Right atrium auricular region (tissue), 2 donors: ENCODE results near the gene POLG. TPM values are rescaled to one million over a fixed set of nuclear protein-coding genes. Genes with fewer than 3 reads are reported as not detected.

Experiments used
- DNase-seq: peaks from one replicate; pipeline ENCODE4 v3.0.0-alpha.2; 2019; ENCODE audit warnings: low spot score
- H3K27ac ChIP-seq, 2 donors: fragments of 200-600 bp; sonication (generic); 1 replicate in 1 of 2; 2 replicates in 1 of 2; pipeline ENCODE4 v1.5.1; 2016 to 2019
- H3K27me3 ChIP-seq, 2 donors: fragments of 200-600 bp; sonication (generic); one replicate each; pipeline versions ENCODE4 v1.5.1 to v1.6.0; 2017 to 2019
- H3K36me3 ChIP-seq: fragments of 200-600 bp; sonication (generic); one replicate; pipeline ENCODE4 v1.5.1; 2016
- H3K4me1 ChIP-seq, 2 donors: fragments of 200-600 bp; sonication (generic); one replicate each; pipeline versions ENCODE4 v1.5.1 to v1.6.0; 2017 to 2019
- H3K4me3 ChIP-seq, 2 donors: fragments of 200-600 bp; sonication (generic); 1 replicate in 1 of 2; 2 replicates in 1 of 2; pipeline ENCODE4 v1.5.1; 2017 to 2019; ENCODE audit warnings: mild to moderate bottlenecking in 1 of 2, moderate library complexity in 1 of 2
- H3K9me3 ChIP-seq, 2 donors: fragments of 200-600 bp; sonication (generic); one replicate each; pipeline ENCODE4 v1.5.1; 2019
- total RNA-seq, 2 donors: library from RNA; depleted of rRNA; stranded (reverse); fragments of >200 nt; gene quantifications; one replicate each; pipeline ENCODE4 v1.1.0, GENCODE V29; 2016
- TF ChIP-seq, protein P1 (sequence below), 2 donors: fragments of 200-600 bp; sonication (generic); IDR thresholded peaks; one replicate each; pipeline ENCODE4 v1.5.1; 2019; ENCODE audit warnings: antibody characterized with exemption in 2 of 2

The POLG gene
- total RNA-seq, 2 donors from 2014 or later: 36.0 to 37.9 TPM

DNA sequence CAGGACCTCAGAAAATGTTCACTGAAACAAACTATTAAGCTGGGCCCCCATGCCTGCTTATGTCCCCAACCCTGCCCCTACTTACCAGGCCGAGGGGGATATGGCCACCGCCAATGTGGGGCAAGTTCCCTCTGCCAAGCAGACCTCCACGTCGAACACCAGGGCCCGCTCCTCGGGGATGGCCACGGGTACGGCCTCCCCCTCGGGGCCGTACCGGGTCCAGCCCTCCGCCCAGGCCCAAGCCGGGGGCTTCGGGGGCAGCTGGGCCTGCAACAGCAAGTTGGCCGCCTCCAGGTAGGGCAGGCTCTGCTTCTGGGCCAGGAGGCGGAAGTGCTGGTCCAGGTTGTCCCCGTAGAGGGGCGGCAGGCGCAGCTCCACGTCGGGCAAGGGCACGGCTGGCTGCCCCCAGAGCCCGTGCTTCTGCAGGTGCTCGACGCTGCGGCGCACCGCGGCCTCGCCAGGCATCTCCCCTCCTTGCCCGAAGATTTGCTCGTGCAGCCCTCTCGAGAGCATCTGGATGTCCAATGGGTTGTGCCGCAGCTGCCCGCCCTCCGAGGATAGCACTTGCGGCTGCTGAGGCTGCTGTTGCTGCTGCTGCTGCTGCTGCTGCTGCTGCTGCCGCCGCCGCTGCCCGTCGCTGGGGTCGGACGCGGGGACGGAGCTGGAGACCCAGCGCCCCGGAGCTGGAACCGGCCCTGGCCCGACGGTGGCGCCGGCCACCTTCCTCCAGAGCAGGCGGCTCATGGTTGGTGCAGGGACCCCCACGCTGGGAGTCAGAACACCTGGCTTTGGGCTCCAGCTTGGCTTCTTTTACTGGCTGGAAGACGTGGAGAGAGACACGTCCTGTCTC lies 1.4 kb downstream of the POLG start:
- TF ChIP-seq, protein P1, sequence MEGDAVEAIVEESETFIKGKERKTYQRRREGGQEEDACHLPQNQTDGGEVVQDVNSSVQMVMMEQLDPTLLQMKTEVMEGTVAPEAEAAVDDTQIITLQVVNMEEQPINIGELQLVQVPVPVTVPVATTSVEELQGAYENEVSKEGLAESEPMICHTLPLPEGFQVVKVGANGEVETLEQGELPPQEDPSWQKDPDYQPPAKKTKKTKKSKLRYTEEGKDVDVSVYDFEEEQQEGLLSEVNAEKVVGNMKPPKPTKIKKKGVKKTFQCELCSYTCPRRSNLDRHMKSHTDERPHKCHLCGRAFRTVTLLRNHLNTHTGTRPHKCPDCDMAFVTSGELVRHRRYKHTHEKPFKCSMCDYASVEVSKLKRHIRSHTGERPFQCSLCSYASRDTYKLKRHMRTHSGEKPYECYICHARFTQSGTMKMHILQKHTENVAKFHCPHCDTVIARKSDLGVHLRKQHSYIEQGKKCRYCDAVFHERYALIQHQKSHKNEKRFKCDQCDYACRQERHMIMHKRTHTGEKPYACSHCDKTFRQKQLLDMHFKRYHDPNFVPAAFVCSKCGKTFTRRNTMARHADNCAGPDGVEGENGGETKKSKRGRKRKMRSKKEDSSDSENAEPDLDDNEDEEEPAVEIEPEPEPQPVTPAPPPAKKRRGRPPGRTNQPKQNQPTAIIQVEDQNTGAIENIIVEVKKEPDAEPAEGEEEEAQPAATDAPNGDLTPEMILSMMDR (IDR thresholded peaks at IDR 0.05): no peak
- DNase-seq: no peak
- no peaks in the 10 kb centered on the region for H3K27me3 ChIP-seq
- peak overlapping the region in 1 of 2 donors; percentile 91 for H3K27ac ChIP-seq
- H3K4me1 ChIP-seq: peaks cover 0 to 61% of the 10 kb centered on the region in 2 donors
- H3K9me3 ChIP-seq: no peaks in the 10 kb centered on the region
- peak overlapping the region; percentile 86 to 90 for H3K4me3 ChIP-seq
- peaks cover 51% of the 10 kb centered on the region for H3K36me3 ChIP-seq

DNA sequence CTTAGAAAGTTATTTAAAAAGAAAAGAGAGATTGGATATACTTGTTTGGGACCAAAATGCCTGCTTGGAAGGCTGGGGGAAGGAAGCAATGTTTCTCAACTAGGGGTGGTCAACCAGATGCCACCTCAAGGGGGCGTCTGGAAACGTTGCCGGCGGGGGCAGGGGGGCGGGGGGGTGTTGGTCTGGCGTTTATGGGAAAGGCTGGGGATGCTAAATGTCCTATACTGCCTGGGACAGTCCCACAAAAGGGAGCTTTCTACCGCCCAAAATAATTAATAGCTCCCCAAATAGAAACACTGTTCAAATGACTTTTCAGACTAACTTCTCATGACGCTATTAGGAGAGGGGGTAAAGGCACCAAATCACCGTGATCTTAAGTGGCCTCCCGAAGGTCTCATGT lies 2.2 kb downstream of the POLG start:
- H3K27me3 ChIP-seq: no peaks in the 10 kb centered on the region
- no peak overlapping the region for H3K4me3 ChIP-seq
- DNase-seq: no peak
- H3K27ac ChIP-seq: no peak overlapping the region
- TF ChIP-seq, protein P1 (IDR thresholded peaks at IDR 0.05): peak in 1 of 2 donors; percentile 29
- peaks cover 57% of the 10 kb centered on the region for H3K36me3 ChIP-seq
- H3K9me3 ChIP-seq: no peaks in the 10 kb centered on the region
- H3K4me1 ChIP-seq: peaks cover 0 to 61% of the 10 kb centered on the region in 2 donors

DNA sequence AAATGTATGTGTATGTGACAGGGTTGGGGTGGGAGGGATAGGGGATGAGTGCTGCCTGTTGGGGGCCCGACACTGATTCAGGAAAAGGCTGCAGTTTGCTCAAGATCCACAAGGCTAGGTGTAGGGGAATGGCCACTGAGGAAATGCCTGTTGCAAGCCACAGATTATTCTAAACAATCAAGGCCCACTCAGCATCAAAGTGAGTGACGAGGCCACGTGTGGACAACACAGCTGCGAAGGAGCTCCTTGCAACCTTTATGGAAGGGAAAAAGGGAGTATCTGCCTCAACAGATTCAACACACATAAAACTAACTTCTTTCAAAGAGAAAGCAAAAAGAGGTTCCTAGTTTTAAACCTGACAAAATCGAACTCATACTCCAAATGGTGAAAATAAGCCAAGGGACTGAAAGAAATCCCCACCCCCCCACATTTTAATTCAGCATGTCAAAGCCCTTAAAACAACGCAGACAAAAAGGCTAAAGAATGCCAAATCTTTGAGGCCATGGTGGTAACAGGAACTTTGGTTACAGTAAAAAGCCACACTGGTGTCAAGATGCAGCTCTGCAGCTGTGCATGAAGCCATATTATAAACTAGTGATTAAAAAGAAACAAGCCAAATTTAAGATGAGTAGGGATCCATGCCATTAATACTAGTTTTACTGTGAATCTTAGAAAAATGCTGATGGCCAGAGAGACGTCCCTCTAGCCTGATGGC lies 3.6 kb downstream of the POLG start:
- DNase-seq: no peak
- Histone ChIP-seq H3K27me3 (no peaks in the 10 kb centered on the region), H3K27ac (no peak overlapping the region), H3K36me3 (peaks cover 71% of the 10 kb centered on the region), H3K9me3 (no peaks in the 10 kb centered on the region), H3K4me3 (no peak overlapping the region), H3K4me1 (peaks cover 0 to 61% of the 10 kb centered on the region in 2 donors)
- TF ChIP-seq, protein P1 (IDR thresholded peaks at IDR 0.05): no peak

DNA sequence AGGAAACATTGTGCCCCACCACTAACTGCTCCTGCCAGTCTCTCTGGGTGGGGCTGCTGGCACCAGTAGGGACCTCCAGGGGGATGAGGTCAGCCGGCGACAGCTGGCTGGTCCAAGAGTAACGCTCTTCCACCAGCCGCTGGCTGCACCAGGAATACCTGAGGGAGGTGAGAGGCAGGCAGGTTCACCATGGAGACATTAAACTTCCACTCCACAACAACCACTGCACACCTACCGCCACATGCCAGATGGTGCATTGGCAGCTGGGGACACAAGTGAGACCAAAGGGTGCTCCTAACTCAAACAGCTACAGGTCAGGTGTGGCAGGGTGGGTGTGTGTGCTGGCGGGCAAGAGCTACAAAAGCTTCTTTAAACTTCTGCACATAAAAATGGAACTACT lies 4.5 kb downstream of the POLG start:
- Histone ChIP-seq H3K27me3 (no peaks in the 10 kb centered on the region), H3K27ac (no peak overlapping the region), H3K4me1 (peaks cover 0 to 54% of the 10 kb centered on the region in 2 donors), H3K36me3 (peaks cover 80% of the 10 kb centered on the region), H3K4me3 (no peak overlapping the region), H3K9me3 (no peaks in the 10 kb centered on the region)
- DNase-seq: no peak
- TF ChIP-seq, protein P1 (IDR thresholded peaks at IDR 0.05): no peak

DNA sequence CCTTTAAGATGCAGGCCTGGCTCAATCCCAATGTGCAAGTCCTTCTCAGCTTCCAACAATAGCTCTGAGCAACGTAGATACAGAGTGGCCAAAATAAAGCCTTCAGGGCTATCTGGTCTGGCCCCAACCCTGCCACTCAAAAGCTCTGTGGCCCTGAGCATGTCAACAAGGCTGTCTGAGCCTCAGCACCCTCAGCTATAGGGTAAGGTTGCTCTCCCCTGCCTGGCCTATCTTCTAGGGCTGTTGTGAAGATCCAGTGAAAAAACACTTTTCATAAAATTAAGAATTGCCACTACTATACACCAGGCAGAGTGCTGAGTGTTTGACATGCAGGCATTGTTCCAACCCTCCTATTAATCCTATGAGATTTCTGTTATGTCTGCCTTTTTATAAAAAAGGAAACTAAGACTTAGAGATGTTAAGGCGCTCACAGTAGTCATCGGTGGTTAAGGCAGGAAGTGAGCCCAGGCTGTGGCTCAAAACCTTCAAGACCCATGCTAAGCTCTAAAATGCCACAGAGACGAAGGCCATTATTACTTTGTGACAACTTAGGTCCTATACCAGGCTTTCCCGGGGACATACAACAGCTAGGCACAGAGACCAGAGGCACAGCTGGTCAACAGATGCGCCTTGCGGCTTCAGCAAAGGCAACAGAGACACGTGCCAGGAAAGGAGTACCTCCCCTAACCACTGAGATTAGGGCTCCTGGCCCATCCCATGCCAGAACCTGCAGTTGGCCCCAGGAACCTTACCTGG lies 5.1 kb downstream of the POLG start:
- no peaks in the 10 kb centered on the region for H3K27me3 ChIP-seq
- no peak overlapping the region for H3K4me3 ChIP-seq
- TF ChIP-seq, protein P1 (IDR thresholded peaks at IDR 0.05): no peak
- peaks cover 84% of the 10 kb centered on the region for H3K36me3 ChIP-seq
- no peak for DNase-seq
- H3K4me1 ChIP-seq: peaks cover 0 to 53% of the 10 kb centered on the region in 2 donors
- no peaks in the 10 kb centered on the region for H3K9me3 ChIP-seq
- H3K27ac ChIP-seq: no peak overlapping the region
